ENCODE data around the gene NDUFA11. TPM values are rescaled to one million over a fixed set of nuclear protein-coding genes. Genes with fewer than 3 reads are reported as not detected.
"Not testable (repeated sequence)": the region's sequence is repeated elsewhere in the genome, so short reads cannot be mapped to it uniquely, and the experiment has no call there.

NDUFA11 gene
- total and polyA plus RNA-seq, 8 donors, result 58.0 to 209 (median 90.2) TPM

DNA sequence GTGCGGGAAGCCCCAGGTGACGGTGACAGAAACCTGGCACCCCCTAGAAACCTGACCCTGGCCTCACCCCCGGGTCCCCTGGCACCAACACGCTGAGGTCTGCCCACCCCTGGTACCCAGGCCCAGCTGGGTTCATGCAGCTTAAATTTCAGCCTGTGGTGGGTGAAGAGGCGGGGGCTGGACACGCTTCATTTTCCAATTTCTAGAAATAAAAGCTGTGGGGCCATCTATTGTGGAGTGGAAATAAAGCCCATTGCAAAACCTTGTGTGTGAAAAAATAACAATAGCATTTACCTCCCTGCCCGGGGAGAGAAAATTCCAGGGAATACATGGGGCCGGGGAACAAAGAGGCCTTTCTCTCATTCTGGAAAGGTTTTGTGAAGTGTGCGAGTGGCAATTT, 25.7 kb downstream of the NDUFA11 start:
- no peak overlapping the region for H3K4me3 ChIP-seq
- 48 to 52% methylated on average over 9 of the region's 9 CpGs for WGBS, 2 donors
- H3K27me3 ChIP-seq, result peaks cover 0 to 4% (median 0%) of the 10 kb centered on the region in 4 donors
- H3K4me1 ChIP-seq, result peaks cover 0 to 5% (median 0%) of the 10 kb centered on the region in 3 donors
- TF ChIP-seq, protein P1, sequence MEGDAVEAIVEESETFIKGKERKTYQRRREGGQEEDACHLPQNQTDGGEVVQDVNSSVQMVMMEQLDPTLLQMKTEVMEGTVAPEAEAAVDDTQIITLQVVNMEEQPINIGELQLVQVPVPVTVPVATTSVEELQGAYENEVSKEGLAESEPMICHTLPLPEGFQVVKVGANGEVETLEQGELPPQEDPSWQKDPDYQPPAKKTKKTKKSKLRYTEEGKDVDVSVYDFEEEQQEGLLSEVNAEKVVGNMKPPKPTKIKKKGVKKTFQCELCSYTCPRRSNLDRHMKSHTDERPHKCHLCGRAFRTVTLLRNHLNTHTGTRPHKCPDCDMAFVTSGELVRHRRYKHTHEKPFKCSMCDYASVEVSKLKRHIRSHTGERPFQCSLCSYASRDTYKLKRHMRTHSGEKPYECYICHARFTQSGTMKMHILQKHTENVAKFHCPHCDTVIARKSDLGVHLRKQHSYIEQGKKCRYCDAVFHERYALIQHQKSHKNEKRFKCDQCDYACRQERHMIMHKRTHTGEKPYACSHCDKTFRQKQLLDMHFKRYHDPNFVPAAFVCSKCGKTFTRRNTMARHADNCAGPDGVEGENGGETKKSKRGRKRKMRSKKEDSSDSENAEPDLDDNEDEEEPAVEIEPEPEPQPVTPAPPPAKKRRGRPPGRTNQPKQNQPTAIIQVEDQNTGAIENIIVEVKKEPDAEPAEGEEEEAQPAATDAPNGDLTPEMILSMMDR (IDR thresholded peaks at IDR 0.05), result no peak
- intact Hi-C loops (cut with DNase I), result no loop called here
- H3K36me3 ChIP-seq, result no peaks in the 10 kb centered on the region
- no peak overlapping the region for H3K27ac ChIP-seq
- no peak for FAIRE-seq
- H3K9me3 ChIP-seq, result no peaks in the 10 kb centered on the region
- no peak for DNase-seq
- ATAC-seq, result peak in 1 of 4 donors; percentile 17

DNA sequence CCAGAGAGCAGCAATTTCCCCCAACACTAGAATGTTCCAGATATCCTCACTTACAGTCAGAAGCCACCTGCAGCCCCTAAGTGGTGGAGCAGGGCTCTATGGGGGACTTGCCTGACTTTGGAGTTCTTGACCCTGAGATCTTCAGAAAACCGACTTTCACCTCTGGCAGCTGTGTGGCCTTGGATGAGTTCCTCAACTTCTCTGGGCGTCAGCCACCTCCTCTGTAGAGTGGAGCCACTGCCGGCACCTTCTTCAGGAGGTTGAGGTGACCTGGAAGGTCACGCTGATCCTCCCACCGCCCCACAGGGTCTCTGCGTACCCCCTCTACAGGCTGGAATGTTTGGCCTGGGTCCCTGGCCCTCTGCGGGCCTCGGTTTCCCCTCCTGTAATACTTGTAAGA, 26.2 kb downstream of the NDUFA11 start:
- FAIRE-seq, result no peak

DNA sequence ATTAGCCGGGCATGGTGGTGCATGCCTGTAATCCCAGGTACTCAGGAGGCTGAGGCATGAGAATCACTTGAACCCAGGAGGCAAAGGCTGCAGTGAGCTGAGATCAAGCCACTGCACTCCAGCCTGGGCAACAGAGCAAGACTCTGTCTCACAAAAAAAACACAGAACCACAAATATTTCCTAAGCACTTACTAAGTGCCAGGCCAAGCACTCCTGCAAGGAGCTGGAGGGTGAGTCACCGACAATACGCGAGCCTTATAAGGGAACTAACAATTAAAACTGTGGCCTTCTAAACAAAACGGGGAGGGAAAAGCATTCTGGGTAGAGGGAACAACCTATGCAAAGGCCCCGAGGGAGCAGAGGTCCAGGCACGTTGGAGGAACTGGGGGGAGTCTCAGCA, 29.1 kb downstream of the NDUFA11 start:
- FAIRE-seq; H3K4me1 ChIP-seq; ATAC-seq; intact Hi-C loops (cut with DNase I); H3K27me3 ChIP-seq; H3K27ac ChIP-seq; DNase-seq; H3K4me3 ChIP-seq; H3K36me3 ChIP-seq; H3K9me3 ChIP-seq: not testable (repeated sequence)
- WGBS, 2 donors, result 82 to 94% methylated on average over 6 to 7 of the region's 7 CpGs

More for the DNA sequence above, 26.2 kb downstream of the NDUFA11 start:
- Histone ChIP-seq H3K27me3 (peaks cover 0 to 4% (median 0%) of the 10 kb centered on the region in 4 donors), H3K36me3 (no peaks in the 10 kb centered on the region), H3K9me3 (no peaks in the 10 kb centered on the region), H3K4me1 (peaks cover 0 to 5% (median 0%) of the 10 kb centered on the region in 3 donors), H3K4me3 (no peak overlapping the region), H3K27ac (no peak overlapping the region)
- TF ChIP-seq, protein P1 (IDR thresholded peaks at IDR 0.05), result no peak
- ATAC-seq, result no peak
- intact Hi-C loops (cut with DNase I), result no loop called here
- no peak for DNase-seq
- 55 to 58% methylated on average over 8 of the region's 8 CpGs for WGBS, 2 donors

DNA sequence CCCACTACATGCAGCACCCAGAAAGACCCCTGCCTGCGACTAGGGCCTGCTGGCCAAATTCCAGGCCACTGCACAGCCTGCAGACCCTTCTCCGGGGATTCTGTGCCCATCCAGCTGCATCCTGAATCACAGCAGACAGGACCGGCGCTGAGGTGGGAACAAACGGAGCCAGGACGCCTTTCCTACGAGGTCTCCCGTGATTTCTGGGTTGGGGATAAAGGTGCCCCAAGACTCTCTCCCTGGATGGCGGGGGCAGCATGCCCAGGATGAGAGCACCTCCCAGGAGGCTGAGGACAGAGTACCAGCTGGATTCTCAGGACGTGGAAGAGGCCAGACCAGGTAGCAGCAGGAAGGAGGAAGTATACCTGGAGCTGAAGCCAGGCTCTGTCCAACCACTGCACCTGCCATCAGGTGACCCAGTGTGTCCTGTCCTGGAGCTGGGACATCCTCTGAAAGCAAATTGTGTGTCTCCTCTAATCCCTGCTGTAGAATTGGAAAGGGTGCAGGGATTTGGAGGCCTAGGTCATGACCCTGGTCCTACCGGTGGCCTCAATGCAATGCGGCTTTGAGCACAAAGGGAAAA, 29.9 kb downstream of the NDUFA11 start:
- ATAC-seq, result no peak
- no peaks in the 10 kb centered on the region for H3K9me3 ChIP-seq
- WGBS, 2 donors, result 90 to 95% methylated on average over 12 of the region's 12 CpGs
- no peak for FAIRE-seq
- no peaks in the 10 kb centered on the region for H3K27me3 ChIP-seq
- H3K4me1 ChIP-seq, result no peaks in the 10 kb centered on the region
- TF ChIP-seq, protein P1 (IDR thresholded peaks at IDR 0.05), result no peak
- DNase-seq, result no peak
- no peaks in the 10 kb centered on the region for H3K36me3 ChIP-seq
- no peak overlapping the region for H3K27ac ChIP-seq
- H3K4me3 ChIP-seq, result no peak overlapping the region
- intact Hi-C loops (cut with DNase I), result no loop called here

DNA sequence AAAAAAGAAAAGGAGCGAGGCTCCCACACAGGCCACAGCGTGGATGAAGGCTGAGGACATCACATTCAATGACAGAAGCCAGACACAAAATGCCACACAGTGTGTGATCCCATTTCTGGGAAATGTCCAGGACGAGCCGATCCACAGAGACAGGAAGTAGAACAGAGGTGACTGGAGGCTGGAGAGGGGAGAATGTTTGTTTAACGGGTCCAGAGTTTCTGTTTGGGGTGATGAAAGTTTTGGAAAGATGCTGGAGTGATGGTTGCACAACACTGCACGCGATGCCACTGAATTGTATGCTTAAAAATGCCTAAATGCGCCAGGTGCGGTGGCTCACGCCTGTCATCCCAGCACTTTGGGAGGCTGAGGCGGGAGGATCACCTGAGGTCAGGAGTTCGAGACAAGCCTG, 32.6 kb downstream of the NDUFA11 start:
- Histone ChIP-seq H3K4me3 (no peak overlapping the region), H3K9me3 (no peaks in the 10 kb centered on the region), H3K27me3 (no peaks in the 10 kb centered on the region), H3K36me3 (no peaks in the 10 kb centered on the region), H3K4me1 (no peaks in the 10 kb centered on the region), H3K27ac (no peak overlapping the region)
- TF ChIP-seq, protein P1 (IDR thresholded peaks at IDR 0.05), result no peak
- DNase-seq (no peak), ATAC-seq (peak in 1 of 4 donors; percentile 12), FAIRE-seq (no peak)
- 80 to 81% methylated on average over 12 of the region's 12 CpGs for WGBS, 2 donors
- intact Hi-C loops (cut with DNase I), result no loop called here
